Kidney (tissue), 14 donors: ENCODE measurements around the gene LRRC2. TPM values are rescaled to one million over a fixed set of nuclear protein-coding genes. Genes with fewer than 3 reads are reported as not detected.

Experiments
- DNase-seq, 5 donors: peaks; one replicate each; pipeline ENCODE4 v3.0.0-alpha.2; 2013 to 2020
- FAIRE-seq: peaks from 2 replicates; lab custom pipeline; 2012; peaks lifted over from hg19 to GRCh38; lab: Jason Lieb, UNC
- H3K27ac ChIP-seq, 2 donors: one replicate each; pipeline ENCODE4 v1.7.0; 2013; ENCODE audit warnings: low read depth in 2 of 2, low read length in 2 of 2, inconsistent platforms in 1 of 2
- H3K27me3 ChIP-seq: one replicate; pipeline ENCODE4 v1.7.1; 2013; ENCODE audit warnings: low read length, inconsistent platforms; ENCODE audit not compliant: control insufficient read depth, insufficient read depth
- H3K36me3 ChIP-seq, 3 donors: one replicate each; pipeline versions ENCODE4 v1.7.0 to v1.7.1; 2013; ENCODE audit warnings: low read length in 3 of 3, control low read depth in 1 of 3, inconsistent platforms in 1 of 3; ENCODE audit not compliant: insufficient read depth in 3 of 3, control insufficient read depth in 2 of 3
- H3K4me1 ChIP-seq, 3 donors: one replicate each; pipeline versions ENCODE4 v1.7.0 to v1.7.1; 2013; ENCODE audit warnings: low read length in 3 of 3, inconsistent platforms in 1 of 3, low read depth in 1 of 3; ENCODE audit not compliant: control insufficient read depth in 2 of 3, insufficient read depth in 2 of 3
- H3K4me3 ChIP-seq, 3 donors: one replicate each; pipeline versions ENCODE4 v1.7.0 to v1.8.1; 2013; ENCODE audit warnings: low read length in 3 of 3, control low read depth in 1 of 3, inconsistent platforms in 1 of 3
- H3K9ac ChIP-seq, 3 donors: one replicate each; pipeline versions ENCODE4 v1.7.0 to v1.7.1; 2013; ENCODE audit warnings: low read length in 3 of 3, control low read depth in 1 of 3, inconsistent platforms in 1 of 3
- H3K9me3 ChIP-seq, 3 donors: one replicate each; pipeline versions ENCODE4 v1.7.0 to v1.7.1; 2013; ENCODE audit warnings: low read length in 3 of 3, control low read depth in 1 of 3, inconsistent platforms in 1 of 3; ENCODE audit not compliant: control insufficient read depth in 2 of 3, insufficient read depth in 1 of 3
- intact Hi-C: fragments of 100-400 bp; cut with DNase I; formaldehyde crosslinking; loops from one replicate; pipeline ENCODE4 v1.11.1; 2022
- polyA plus RNA-seq: library from polyadenylated mRNA; stranded (reverse); fragments of 350-450 nt; fragmentation: Illumina TruSeq; extraction: RNeasy Lipid Tissue Mini Kit (QIAGEN cat#74804); gene quantifications from one replicate; pipeline ENCODE4 v1.2.3, GENCODE V29; 2014; ENCODE audit warnings: low read depth, low replicate concordance; ENCODE audit not compliant: insufficient read depth
- total RNA-seq: library from RNA; stranded (reverse); fragmentation: NEBNext Ultra II Directional; extraction: Animal tissue kit (Norgen Biotek cat#: 25700); gene quantifications from one replicate; pipeline ENCODE4 v1.2.1, GENCODE V29; 2021
- TF ChIP-seq, protein P1 (sequence below): IDR thresholded peaks from 3 replicates; pipeline ENCODE4 v1.5.1; 2012; ENCODE audit warnings: mild to moderate bottlenecking, moderate library complexity, borderline replicate concordance; ENCODE audit not compliant: insufficient read depth; ENCODE audit errors: extremely low read depth
- donor health status: control.
- donor health status: control.
- donor health status: control.
- donor health status: control.
- donor health status: control.
- donor health status: DM: yes; HTN: yes; CAD: no.
- donor health status: Normal renal cell carcinoma (clear cell type).

LRRC2 gene
- total and polyA plus RNA-seq, 2 donors from 2014 or later, result 3.4 to 7.5 TPM

DNA sequence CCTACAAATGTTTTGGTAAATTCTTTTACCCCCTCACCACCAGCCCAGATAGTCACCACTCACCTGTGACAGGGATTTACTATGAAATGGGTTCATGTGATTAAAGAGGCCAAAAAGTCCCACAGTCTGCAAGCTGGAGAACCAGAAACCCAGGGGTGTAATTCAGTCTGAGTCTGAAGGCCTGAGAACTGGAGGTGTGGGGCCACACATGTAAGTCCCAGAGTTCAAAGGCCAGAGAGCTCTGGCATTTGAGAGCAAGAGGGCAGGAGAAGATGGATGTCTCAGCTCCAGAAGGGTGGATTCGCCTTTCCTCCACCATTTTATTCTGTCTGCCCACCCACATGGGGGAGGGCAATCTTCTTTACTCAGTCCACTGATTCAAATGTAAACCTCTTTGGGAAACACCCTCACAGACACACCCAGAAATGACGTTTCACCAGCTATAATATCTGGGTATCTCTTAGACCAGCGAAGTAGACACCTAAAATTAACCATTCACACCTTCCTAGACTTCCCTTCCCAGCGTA lies 56.4 kb downstream of the LRRC2 start:
- Histone ChIP-seq H3K36me3 (no peaks in the 10 kb centered on the region), H3K4me3 (no peak overlapping the region), H3K9ac (no peak overlapping the region), H3K9me3 (no peaks in the 10 kb centered on the region), H3K27ac (no peak overlapping the region), H3K4me1 (no peaks in the 10 kb centered on the region), H3K27me3 (no peaks in the 10 kb centered on the region)
- FAIRE-seq (no peak), DNase-seq (no peak)
- intact Hi-C loops, result no loop called here
- TF ChIP-seq, protein P1, sequence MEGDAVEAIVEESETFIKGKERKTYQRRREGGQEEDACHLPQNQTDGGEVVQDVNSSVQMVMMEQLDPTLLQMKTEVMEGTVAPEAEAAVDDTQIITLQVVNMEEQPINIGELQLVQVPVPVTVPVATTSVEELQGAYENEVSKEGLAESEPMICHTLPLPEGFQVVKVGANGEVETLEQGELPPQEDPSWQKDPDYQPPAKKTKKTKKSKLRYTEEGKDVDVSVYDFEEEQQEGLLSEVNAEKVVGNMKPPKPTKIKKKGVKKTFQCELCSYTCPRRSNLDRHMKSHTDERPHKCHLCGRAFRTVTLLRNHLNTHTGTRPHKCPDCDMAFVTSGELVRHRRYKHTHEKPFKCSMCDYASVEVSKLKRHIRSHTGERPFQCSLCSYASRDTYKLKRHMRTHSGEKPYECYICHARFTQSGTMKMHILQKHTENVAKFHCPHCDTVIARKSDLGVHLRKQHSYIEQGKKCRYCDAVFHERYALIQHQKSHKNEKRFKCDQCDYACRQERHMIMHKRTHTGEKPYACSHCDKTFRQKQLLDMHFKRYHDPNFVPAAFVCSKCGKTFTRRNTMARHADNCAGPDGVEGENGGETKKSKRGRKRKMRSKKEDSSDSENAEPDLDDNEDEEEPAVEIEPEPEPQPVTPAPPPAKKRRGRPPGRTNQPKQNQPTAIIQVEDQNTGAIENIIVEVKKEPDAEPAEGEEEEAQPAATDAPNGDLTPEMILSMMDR, result no peak

DNA sequence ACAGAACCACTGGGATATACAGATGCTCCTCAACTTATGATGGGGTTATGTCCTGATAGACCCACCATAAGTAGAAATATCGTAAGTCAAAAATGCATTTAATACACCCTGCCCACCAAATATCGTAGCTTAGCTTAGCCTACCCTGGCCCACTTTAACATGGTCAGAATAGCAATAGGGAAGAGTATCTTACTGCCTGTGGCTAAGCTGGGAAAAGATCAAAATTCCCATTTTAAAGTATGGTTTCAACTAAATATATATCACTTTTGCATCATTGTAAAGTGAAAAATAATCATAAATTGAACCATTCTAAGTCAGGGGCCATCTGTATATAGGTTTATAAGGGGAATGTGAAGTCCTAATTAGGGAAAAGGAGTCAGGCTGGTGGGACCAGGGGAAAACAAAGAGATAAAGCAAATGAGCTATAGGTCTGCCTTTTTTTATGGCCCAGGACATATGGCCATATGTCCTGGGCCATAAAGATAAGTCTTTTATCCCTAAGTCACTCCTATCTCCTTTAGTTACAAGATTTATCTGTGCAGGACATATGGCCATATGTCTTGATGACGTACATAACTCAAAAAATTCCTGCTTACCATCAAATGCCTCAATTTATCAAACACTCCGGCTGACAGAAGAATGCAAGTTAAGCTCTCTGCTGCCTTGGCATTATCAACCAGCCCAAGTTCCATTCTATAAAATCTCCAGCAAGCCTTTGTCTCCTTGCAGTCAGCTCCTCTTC lies 57.1 kb downstream of the LRRC2 start:
- no peaks in the 10 kb centered on the region for H3K27me3 ChIP-seq
- FAIRE-seq (no peak), DNase-seq (no peak)
- no peak overlapping the region for H3K4me3 ChIP-seq
- TF ChIP-seq, protein P1, result no peak
- intact Hi-C loops, result no loop called here
- no peaks in the 10 kb centered on the region for H3K36me3 ChIP-seq
- no peaks in the 10 kb centered on the region for H3K9me3 ChIP-seq
- no peak overlapping the region for H3K9ac ChIP-seq
- no peak overlapping the region for H3K27ac ChIP-seq
- no peaks in the 10 kb centered on the region for H3K4me1 ChIP-seq

GRCh38 chr3:46506526-46506925 lies 59.6 kb downstream of the LRRC2 start:
- intact Hi-C loops, result no loop called here
- no peaks in the 10 kb centered on the region for H3K9me3 ChIP-seq
- H3K27me3 ChIP-seq, result no peaks in the 10 kb centered on the region
- H3K36me3 ChIP-seq, result no peaks in the 10 kb centered on the region
- H3K4me1 ChIP-seq, result no peaks in the 10 kb centered on the region
- H3K4me3 ChIP-seq, result no peak overlapping the region
- no peak overlapping the region for H3K9ac ChIP-seq
- H3K27ac ChIP-seq, result no peak overlapping the region
- DNase-seq (no peak), FAIRE-seq (no peak)
- TF ChIP-seq, protein P1, result no peak
